NOMO-1 treated with dmso at 0.1 percent for 144 hours (cell line): ENCODE measurements around the gene DMD.
"Not testable (repeated sequence)": the region's sequence is repeated elsewhere in the genome, so short reads cannot be mapped to it uniquely, and the experiment has no call there.

ENCODE experiments used
- DNase-seq: peaks from one replicate; lab custom pipeline; 2025; ENCODE audit not compliant: unreplicated experiment; lab: John Stamatoyannopoulos, UW

The DMD gene

GRCh38 chrX:32289356-32289755 lies 922.0 kb downstream of the DMD start:
- no peak for DNase-seq

GRCh38 chrX:32281853-32282252 lies 929.5 kb downstream of the DMD start:
- DNase-seq: no peak

- no peak for DNase-seq
Observed at GRCh38 chrX:32280921-32281320, 930.4 kb downstream of the DMD start.

- DNase-seq: no peak
Observed at GRCh38 chrX:32280489-32280888, 930.9 kb downstream of the DMD start.

- no peak for DNase-seq
Observed at GRCh38 chrX:32276153-32276552, 935.2 kb downstream of the DMD start.

GRCh38 chrX:32269866-32270265 lies 941.5 kb downstream of the DMD start:
- no peak for DNase-seq

- DNase-seq: no peak
Observed at GRCh38 chrX:32268207-32268606, 943.1 kb downstream of the DMD start.

GRCh38 chrX:32267796-32268195 lies 943.6 kb downstream of the DMD start:
- DNase-seq: no peak

- DNase-seq: not testable (repeated sequence)
Observed at GRCh38 chrX:32246675-32247074, 964.7 kb downstream of the DMD start.

- no peak for DNase-seq
Observed at GRCh38 chrX:32195611-32196010, 1015.7 kb downstream of the DMD start.

GRCh38 chrX:32191316-32191715 lies 1020.0 kb downstream of the DMD start:
- DNase-seq: no peak

GRCh38 chrX:32185160-32185559 lies 1026.2 kb downstream of the DMD start:
- DNase-seq: no peak

- no peak for DNase-seq
Observed at GRCh38 chrX:32183066-32183465, 1028.3 kb downstream of the DMD start.

GRCh38 chrX:32176510-32176909 lies 1034.8 kb downstream of the DMD start:
- DNase-seq: no peak

GRCh38 chrX:32170481-32170880 lies 1040.9 kb downstream of the DMD start:
- no peak for DNase-seq

- no peak for DNase-seq
Observed at GRCh38 chrX:32155044-32155638, 1056.2 kb downstream of the DMD start.

- no peak for DNase-seq
Observed at GRCh38 chrX:32153585-32153984, 1057.8 kb downstream of the DMD start.

GRCh38 chrX:32150141-32150540 lies 1061.2 kb downstream of the DMD start:
- DNase-seq: no peak

GRCh38 chrX:32141841-32142240 lies 1069.5 kb downstream of the DMD start:
- no peak for DNase-seq

GRCh38 chrX:32139476-32139875 lies 1071.9 kb downstream of the DMD start:
- DNase-seq: no peak

GRCh38 chrX:32137525-32137924 lies 1073.8 kb downstream of the DMD start:
- no peak for DNase-seq

GRCh38 chrX:32126997-32127396 lies 1084.4 kb downstream of the DMD start:
- DNase-seq: no peak

GRCh38 chrX:32118832-32119231 lies 1092.5 kb downstream of the DMD start:
- no peak for DNase-seq

GRCh38 chrX:32116047-32116446 lies 1095.3 kb downstream of the DMD start:
- no peak for DNase-seq
